ENCODE results near the gene WDR54.
A peak's percentile ranks its signal among the peaks of the same experiment; 100 is the strongest.

Gene WDR54

DNA sequence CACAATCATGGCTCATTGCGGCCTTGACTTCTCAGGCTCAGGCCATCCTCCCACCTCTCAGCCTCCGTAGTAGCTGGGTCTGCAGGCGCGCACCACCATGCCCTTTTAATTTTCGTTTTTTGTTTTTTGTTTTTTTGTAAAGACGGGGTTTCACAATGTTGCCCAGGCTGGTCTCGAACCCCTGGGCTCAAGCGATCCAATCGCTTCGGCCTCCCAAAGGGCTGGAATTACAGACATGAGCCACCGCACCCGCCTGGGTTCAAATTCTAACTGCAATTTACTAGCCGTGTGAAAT is 29.1 kb upstream of the WDR54 start:
- Histone ChIP-seq H3K4me3 (ENCODE audit: low read depth, low read length) (no peak overlapping the region), H3K4me1 (ENCODE audit: control insufficient read depth, insufficient read depth, low read length) (peaks cover 8% of the 10 kb centered on the region; the same call in 1 of the 2 replicates), H3K9me3 (ENCODE audit: control insufficient read depth, insufficient read depth, low read depth, low read length) (no peaks in the 10 kb centered on the region), H3K27ac (ENCODE audit: extremely low read depth, low read depth, low read length) (0 out of 2 replicates have a peak overlapping the region, but pooled peaks have one; percentile 91), H3K36me3 (ENCODE audit: control insufficient read depth in 2 of 2, insufficient read depth in 1 of 2, low read length in 2 of 2) (peaks cover 0 to 10% of the 10 kb centered on the region in 2 experiments; a peak in 2 of 3 replicates)
- ChIA-PET CTCF (interaction anchor here (0.6 to 3.9 kb wide), 11 partner anchors 7 to 260 kb away, joined by 3 to 35 read pairs (median 3); no protein-coding TSS in a partner anchor), POLR2A (interaction anchor here (0.6 to 2.1 kb wide), 10 partner anchors 9 to 90 kb away, joined by 3 to 20 read pairs (median 4); partner anchors contain the start of genes CCDC142, DCTN1, INO80B and TTC31)
- TF ChIP-seq, protein P1, sequence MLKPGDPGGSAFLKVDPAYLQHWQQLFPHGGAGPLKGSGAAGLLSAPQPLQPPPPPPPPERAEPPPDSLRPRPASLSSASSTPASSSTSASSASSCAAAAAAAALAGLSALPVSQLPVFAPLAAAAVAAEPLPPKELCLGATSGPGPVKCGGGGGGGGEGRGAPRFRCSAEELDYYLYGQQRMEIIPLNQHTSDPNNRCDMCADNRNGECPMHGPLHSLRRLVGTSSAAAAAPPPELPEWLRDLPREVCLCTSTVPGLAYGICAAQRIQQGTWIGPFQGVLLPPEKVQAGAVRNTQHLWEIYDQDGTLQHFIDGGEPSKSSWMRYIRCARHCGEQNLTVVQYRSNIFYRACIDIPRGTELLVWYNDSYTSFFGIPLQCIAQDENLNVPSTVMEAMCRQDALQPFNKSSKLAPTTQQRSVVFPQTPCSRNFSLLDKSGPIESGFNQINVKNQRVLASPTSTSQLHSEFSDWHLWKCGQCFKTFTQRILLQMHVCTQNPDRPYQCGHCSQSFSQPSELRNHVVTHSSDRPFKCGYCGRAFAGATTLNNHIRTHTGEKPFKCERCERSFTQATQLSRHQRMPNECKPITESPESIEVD (tag by site-specific recombination; IDR thresholded peaks at IDR 0.05), result no peak
- TF ChIP-seq BCL11A (tag by site-specific recombination; IDR thresholded peaks at IDR 0.05; ENCODE audit: low read depth), result no peak
- TF ChIP-seq, protein P2, sequence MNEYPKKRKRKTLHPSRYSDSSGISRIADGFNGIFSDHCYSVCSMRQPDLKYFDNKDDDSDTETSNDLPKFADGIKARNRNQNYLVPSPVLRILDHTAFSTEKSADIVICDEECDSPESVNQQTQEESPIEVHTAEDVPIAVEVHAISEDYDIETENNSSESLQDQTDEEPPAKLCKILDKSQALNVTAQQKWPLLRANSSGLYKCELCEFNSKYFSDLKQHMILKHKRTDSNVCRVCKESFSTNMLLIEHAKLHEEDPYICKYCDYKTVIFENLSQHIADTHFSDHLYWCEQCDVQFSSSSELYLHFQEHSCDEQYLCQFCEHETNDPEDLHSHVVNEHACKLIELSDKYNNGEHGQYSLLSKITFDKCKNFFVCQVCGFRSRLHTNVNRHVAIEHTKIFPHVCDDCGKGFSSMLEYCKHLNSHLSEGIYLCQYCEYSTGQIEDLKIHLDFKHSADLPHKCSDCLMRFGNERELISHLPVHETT (tag by site-specific recombination; IDR thresholded peaks at IDR 0.05), result no peak
- TF ChIP-seq ZNF16 (tag by site-specific recombination; IDR thresholded peaks at IDR 0.05; ENCODE audit: low read depth), result no peak
- TF ChIP-seq ZNF626 (tag by site-specific recombination; IDR thresholded peaks at IDR 0.05), result no peak
- TF ChIP-seq, protein P3, sequence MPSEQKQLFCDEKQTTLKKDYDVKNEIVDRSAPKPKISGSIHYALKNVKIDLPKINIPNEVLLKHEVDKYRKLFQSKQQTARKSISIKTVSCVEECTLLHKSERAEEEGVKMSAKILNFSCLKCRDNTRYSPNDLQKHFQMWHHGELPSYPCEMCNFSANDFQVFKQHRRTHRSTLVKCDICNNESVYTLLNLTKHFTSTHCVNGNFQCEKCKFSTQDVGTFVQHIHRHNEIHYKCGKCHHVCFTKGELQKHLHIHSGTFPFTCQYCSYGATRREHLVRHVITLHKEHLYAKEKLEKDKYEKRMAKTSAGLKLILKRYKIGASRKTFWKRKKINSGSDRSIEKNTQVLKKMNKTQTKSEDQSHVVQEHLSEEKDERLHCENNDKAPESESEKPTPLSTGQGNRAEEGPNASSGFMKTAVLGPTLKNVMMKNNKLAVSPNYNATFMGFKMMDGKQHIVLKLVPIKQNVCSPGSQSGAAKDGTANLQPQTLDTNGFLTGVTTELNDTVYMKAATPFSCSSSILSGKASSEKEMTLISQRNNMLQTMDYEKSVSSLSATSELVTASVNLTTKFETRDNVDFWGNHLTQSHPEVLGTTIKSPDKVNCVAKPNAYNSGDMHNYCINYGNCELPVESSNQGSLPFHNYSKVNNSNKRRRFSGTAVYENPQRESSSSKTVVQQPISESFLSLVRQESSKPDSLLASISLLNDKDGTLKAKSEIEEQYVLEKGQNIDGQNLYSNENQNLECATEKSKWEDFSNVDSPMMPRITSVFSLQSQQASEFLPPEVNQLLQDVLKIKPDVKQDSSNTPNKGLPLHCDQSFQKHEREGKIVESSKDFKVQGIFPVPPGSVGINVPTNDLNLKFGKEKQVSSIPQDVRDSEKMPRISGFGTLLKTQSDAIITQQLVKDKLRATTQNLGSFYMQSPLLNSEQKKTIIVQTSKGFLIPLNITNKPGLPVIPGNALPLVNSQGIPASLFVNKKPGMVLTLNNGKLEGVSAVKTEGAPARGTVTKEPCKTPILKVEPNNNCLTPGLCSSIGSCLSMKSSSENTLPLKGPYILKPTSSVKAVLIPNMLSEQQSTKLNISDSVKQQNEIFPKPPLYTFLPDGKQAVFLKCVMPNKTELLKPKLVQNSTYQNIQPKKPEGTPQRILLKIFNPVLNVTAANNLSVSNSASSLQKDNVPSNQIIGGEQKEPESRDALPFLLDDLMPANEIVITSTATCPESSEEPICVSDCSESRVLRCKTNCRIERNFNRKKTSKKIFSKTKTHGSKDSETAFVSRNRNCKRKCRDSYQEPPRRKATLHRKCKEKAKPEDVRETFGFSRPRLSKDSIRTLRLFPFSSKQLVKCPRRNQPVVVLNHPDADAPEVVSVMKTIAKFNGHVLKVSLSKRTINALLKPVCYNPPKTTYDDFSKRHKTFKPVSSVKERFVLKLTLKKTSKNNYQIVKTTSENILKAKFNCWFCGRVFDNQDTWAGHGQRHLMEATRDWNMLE (tag by site-specific recombination; conservative IDR thresholded peaks at IDR 0.05; ENCODE audit: low read depth), result no peak
- no peak for TF ChIP-seq ZNF426 (tag by site-specific recombination; IDR thresholded peaks at IDR 0.05)
- no peak for TF ChIP-seq ZNF596 (tag by site-specific recombination; IDR thresholded peaks at IDR 0.05)
- no peak for TF ChIP-seq ZNF266 (tag by site-specific recombination; IDR thresholded peaks at IDR 0.05; ENCODE audit: low read depth)
- no peak for TF ChIP-seq ZNF76 (tag by site-specific recombination; IDR thresholded peaks at IDR 0.05; ENCODE audit: borderline replicate concordance, low read depth)
- no peak for TF ChIP-seq ZNF350 (tag by site-specific recombination; IDR thresholded peaks at IDR 0.05)
- TF ChIP-seq ZNF777 (tag by site-specific recombination; IDR thresholded peaks at IDR 0.05; ENCODE audit: borderline replicate concordance), result no peak
- TF ChIP-seq HOXA7 (CRISPR knock-in tag; IDR thresholded peaks at IDR 0.05; ENCODE audit: borderline replicate concordance), result no peak
- no peak for TF ChIP-seq REPIN1 (tag by site-specific recombination; IDR thresholded peaks at IDR 0.05; ENCODE audit: low read depth)
- TF ChIP-seq KLF16 (tag by site-specific recombination; IDR thresholded peaks at IDR 0.05), result no peak
- TF ChIP-seq ZNF112 (tag by site-specific recombination; IDR thresholded peaks at IDR 0.05), result no peak

DNA sequence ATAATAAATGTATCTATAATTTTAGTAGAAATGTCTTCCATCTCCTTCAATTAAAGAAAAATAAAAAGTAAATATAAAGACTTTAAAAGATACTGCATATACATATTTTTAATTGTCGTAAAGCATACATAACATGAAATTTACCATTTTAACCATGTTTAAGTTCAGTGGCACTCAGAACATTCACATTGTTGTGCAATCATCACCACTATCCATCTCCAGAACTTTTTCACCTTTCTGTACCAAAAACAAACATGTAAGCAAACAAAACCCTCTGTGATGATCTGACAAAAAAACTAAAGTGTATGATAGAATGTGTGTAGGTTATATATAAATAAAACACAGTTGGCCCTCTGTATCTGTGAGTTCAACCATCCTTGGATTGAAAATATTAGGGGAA is 28.0 kb upstream of the WDR54 start:
- peaks cover 0 to 3% of the 10 kb centered on the region in 2 experiments; a peak in 1 of 3 replicates for H3K36me3 ChIP-seq (ENCODE audit: control insufficient read depth in 2 of 2, insufficient read depth in 1 of 2, low read length in 2 of 2)
- no peak overlapping the region for H3K4me3 ChIP-seq (ENCODE audit: low read depth, low read length)
- CTCF ChIA-PET, result interaction anchor here (1.5 kb wide), 1 partner anchor 64 kb away, joined by 3 read pairs; no protein-coding TSS in a partner anchor
- no peak overlapping the region for H3K27ac ChIP-seq (ENCODE audit: extremely low read depth, low read depth, low read length)
- POLR2A ChIA-PET, result no interaction called here
- H3K4me1 ChIP-seq (ENCODE audit: control insufficient read depth, insufficient read depth, low read length), result peaks cover 8% of the 10 kb centered on the region; the same call in 1 of the 2 replicates
- H3K9me3 ChIP-seq (ENCODE audit: control insufficient read depth, insufficient read depth, low read depth, low read length), result no peaks in the 10 kb centered on the region
- no peak for TF ChIP-seq ZNF350 (tag by site-specific recombination; IDR thresholded peaks at IDR 0.05)
- no peak for TF ChIP-seq ZNF660 (tag by site-specific recombination; IDR thresholded peaks at IDR 0.05)
- no peak for TF ChIP-seq ZNF626 (tag by site-specific recombination; IDR thresholded peaks at IDR 0.05)
- no peak for TF ChIP-seq PRDM2 (tag by site-specific recombination; IDR thresholded peaks at IDR 0.05; ENCODE audit: borderline replicate concordance)
- TF ChIP-seq ZNF274 (IDR thresholded peaks at IDR 0.05; ENCODE audit: low read length), result no peak
- no peak for TF ChIP-seq ZNF274 (tag by site-specific recombination; IDR thresholded peaks at IDR 0.05; ENCODE audit: borderline replicate concordance)
